HL-60 (cell line): ENCODE results near the gene MRPL17.

Source experiments
- CTCF ChIP-seq: IDR thresholded peaks from one replicate; pipeline ENCODE4 v1.5.1; 2011; ENCODE audit warnings: low read length, control low read depth, inconsistent platforms; ENCODE audit not compliant: insufficient read depth
- POLR2AphosphoS5 ChIP-seq: IDR thresholded peaks from 2 replicates; pipeline ENCODE4 v1.6.1; 2012; ENCODE audit warnings: low read depth
- REST ChIP-seq: IDR thresholded peaks from 2 replicates; pipeline ENCODE4 v1.6.1; 2012; ENCODE audit warnings: low read depth; ENCODE audit not compliant: insufficient replicate concordance
- SPI1 ChIP-seq: IDR thresholded peaks from 2 replicates; pipeline ENCODE4 v1.6.1; 2012; ENCODE audit warnings: low read depth, mild to moderate bottlenecking, borderline replicate concordance

- TF ChIP-seq CTCF (no peak), POLR2AphosphoS5 (no peak), SPI1 (no peak), REST (no peak)
Observed at GRCh38 chr11:6646576-6646917, 36.6 kb downstream of the MRPL17 start.
